ENCODE data around the gene RPRML.
"Not testable (repeated sequence)": the region's sequence is repeated elsewhere in the genome, so short reads cannot be mapped to it uniquely, and the experiment has no call there.

- TF ChIP-seq YY1 (IDR thresholded peaks at IDR 0.05; ENCODE audit: insufficient read depth, insufficient read length); SUZ12 (IDR thresholded peaks at IDR 0.05; ENCODE audit: extremely low read depth, insufficient read depth, insufficient read length): not testable (repeated sequence)
Measured at GRCh38 chr17:47016966-47017365, 37.9 kb upstream of the RPRML start.
